Epithelial cell of proximal tubule (primary cell): ENCODE measurements around the gene NEURL3. TPM values are rescaled to one million over a fixed set of nuclear protein-coding genes. Genes with fewer than 3 reads are reported as not detected.

ENCODE experiments used
- DNase-seq: peaks from one replicate; pipeline ENCODE4 v3.0.0-alpha.2; 2011; ENCODE audit warnings: low read depth
- H3K4me3 ChIP-seq: 2 replicates; pipeline ENCODE4 v1.5.1; 2011; ENCODE audit warnings: low read depth, mild to moderate bottlenecking, low read length
- total RNA-seq: library from RNA; depleted of rRNA; stranded (reverse); fragments of >200 nt; gene quantifications from 2 replicates; pipeline ENCODE4 v1.2.3, GENCODE V29; 2015
- TF ChIP-seq, protein P1 (sequence below): conservative IDR thresholded peaks from 2 replicates; pipeline ENCODE4 v1.5.1; 2012; ENCODE audit warnings: low read depth, mild to moderate bottlenecking, low read length

NEURL3 gene
- total RNA-seq, 1 donor from 2014 or later, result 8.6 TPM

DNA sequence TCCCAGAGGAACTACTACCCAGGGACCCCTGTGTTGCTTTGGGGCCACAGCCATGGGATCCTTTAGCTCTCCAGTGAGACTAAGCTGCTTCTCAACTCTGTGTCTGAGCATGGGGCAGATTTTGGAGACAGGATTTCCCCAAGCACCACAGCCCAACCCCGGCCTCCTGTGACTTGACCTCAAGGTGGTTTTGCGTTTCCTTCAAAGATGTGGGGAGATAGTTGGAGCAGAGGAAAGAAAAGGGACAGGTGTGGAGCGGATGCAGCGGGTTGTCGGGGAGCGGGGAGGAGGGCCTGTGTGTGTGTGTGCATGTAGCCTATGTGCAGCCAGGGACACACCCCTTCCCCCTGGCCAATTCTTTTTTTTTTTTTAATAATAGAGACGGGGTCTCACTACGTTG, 41.6 kb upstream of the NEURL3 start:
- DNase-seq, result no peak
- H3K4me3 ChIP-seq, result no peak overlapping the region
- TF ChIP-seq, protein P1, sequence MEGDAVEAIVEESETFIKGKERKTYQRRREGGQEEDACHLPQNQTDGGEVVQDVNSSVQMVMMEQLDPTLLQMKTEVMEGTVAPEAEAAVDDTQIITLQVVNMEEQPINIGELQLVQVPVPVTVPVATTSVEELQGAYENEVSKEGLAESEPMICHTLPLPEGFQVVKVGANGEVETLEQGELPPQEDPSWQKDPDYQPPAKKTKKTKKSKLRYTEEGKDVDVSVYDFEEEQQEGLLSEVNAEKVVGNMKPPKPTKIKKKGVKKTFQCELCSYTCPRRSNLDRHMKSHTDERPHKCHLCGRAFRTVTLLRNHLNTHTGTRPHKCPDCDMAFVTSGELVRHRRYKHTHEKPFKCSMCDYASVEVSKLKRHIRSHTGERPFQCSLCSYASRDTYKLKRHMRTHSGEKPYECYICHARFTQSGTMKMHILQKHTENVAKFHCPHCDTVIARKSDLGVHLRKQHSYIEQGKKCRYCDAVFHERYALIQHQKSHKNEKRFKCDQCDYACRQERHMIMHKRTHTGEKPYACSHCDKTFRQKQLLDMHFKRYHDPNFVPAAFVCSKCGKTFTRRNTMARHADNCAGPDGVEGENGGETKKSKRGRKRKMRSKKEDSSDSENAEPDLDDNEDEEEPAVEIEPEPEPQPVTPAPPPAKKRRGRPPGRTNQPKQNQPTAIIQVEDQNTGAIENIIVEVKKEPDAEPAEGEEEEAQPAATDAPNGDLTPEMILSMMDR, result no peak

DNA sequence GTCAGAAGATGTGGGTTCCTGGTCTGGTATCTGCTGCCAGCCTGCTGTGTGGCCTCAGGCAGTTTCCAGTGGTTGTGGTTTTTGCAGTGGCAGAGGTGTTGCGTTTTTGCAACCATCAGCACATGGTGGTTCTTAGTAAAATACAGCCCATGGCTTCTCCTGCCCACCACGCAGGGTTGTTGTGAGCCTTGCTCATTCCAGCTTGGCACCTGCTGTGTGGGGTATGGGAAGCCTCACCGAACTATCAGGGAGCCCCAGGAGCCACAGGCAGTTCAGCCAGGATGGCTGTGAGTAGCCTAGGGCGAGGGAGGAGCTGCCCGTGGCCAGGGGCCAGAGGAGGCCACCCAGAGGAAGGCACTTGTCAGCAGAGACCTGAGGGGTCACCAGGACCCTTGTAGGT, 41.2 kb upstream of the NEURL3 start:
- TF ChIP-seq, protein P1, result no peak
- no peak for DNase-seq
- H3K4me3 ChIP-seq, result no peak overlapping the region

DNA sequence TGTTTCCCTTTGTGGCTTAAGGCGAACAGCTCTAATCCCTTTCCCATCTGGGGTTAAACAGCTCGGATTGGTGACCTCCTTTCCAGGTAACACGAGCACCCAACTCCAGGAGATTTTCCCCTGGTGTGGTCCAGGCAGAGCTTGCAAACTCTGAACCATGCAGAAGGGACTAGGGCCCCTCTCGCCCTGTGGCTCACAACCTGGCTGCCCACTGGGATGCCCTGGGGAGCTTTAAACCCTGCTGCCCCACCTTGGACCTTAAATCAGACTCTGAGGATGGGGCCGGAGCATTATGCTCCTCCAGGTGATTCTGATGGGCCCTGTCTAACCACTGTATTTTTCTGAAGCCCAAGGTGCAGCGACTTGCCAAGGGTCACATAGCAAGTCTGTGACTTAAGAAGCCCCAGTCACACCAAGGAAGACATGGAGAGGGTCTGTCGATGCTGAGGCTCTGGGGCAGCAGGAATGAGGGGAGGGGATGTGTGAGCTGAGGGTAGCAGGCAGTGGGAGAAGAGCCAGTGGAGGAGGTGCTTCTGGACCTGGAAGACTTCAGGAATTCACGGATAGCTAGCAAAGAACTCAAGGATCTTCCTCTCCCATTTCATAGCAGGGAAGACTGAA, 37.3 kb upstream of the NEURL3 start:
- TF ChIP-seq, protein P1, result no peak
- no peak overlapping the region for H3K4me3 ChIP-seq
- no peak for DNase-seq

DNA sequence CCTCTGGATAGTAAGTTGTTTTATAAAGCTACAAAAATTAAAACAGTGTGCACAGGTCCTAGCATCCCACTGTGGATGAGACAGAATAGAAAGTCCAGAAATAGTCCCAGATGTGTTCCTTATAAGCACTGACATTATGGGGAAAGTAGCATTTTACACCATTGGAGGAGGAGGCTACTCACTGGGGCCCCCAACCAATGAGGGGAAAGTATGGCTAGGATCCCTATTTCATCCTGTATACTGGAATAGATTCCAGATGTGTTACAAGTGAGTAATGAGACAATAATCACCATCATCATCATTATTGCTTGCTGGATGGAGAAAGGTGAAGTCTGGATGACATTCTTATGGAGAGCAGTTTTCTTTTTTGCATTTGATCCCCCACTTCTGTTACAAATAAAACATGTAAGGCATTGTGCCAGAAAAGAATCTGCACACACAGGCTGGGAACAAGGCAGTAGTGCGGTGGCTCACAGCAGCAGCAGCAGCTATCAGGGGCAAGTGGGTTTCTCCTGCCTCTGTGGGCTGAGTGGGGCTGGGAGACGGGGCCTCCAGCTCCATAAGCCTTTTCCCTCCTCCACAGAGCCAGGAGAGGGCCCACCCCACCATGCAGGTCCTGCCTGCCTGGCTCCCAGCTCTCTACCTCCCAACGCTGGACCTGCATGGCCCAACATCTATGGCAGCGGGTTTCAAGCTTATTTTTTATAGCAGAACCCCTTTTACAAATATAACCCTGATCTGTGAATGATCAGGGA, 36.4 kb upstream of the NEURL3 start:
- no peak for DNase-seq
- TF ChIP-seq, protein P1, result no peak

DNA sequence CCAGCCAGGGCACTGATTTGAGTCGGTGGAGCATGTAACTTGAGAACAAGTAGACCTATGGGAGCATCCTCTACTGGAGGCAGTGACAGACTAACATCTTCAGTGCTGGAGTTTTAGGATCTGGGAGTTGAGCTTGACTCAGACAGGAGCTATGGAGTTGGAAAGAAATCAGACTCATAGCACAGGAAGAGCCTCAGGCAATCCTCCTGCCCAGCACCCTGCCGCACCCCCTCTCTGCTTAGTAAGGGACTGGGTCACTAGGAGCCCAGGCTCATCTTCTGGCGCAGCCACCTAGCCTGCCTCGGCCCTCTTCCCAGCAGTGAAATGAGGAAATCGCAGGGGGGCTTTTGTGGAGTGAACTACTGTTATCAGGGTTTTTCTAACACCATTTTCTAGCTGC, 35.0 kb upstream of the NEURL3 start:
- DNase-seq, result no peak
- TF ChIP-seq, protein P1, result no peak
- no peak overlapping the region for H3K4me3 ChIP-seq

More for the DNA sequence above, 36.4 kb upstream of the NEURL3 start:
- no peak overlapping the region for H3K4me3 ChIP-seq

DNA sequence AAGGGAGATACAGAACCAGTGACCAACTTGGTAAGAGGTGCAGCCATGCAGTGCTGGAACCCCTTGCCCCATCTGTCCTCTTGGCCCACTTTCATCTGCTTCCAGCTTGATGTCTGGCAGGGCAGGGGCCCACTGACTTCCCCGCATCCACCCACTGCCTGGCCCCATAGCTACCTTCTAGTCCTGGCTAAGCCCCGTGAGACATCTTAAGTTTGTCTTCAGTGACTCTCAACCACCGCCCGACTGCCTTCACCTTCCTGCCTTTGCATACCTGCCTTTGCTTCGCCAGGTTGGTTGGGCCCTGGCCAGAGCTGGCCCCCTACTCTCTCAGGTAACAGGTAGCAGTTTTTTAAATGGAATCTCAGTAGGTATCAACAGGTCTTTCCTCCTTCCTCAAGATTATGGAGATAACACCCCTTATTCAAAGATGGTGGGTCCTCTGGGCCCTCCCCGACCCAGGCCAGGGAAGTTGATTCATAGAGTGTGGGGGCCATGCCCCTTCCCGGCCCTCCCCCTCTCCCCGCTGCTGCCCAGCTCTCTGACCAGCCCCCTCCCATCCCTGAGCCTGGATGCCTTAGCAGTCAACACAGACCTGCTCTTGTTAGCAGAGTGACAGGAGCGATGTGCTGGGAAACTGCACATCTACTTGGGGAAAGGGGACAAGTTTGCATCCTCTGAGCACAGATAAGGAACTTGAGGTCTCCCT, 34.2 kb upstream of the NEURL3 start:
- TF ChIP-seq, protein P1, result no peak
- no peak overlapping the region for H3K4me3 ChIP-seq
- no peak for DNase-seq
